HEK293 (cell line): Measurements from ENCODE around the gene PTH2.
A peak's percentile ranks its signal among the peaks of the same experiment; 100 is the strongest.

Experiments used
- CTCF ChIA-PET: fragments of 350-600 bp; formaldehyde crosslinking; extraction: SDS; loops from one replicate; lab custom pipeline; 2021; ENCODE audit warnings: antibody characterized with exemption; lab: Yijun Ruan, JAX
- POLR2A ChIA-PET: fragments of 300-600 bp; formaldehyde crosslinking; extraction: SDS; loops from one replicate; lab custom pipeline; 2020; ENCODE audit warnings: antibody characterized with exemption, inconsistent platforms; lab: Yijun Ruan, JAX
- H3K27ac ChIP-seq: fragments of 200-500 bp; sonication (Bioruptor generic); 2 replicates; pipeline ENCODE4 v1.5.1; 2014; ENCODE audit warnings: low read depth, low read length, control low read depth, inconsistent platforms; ENCODE audit errors: extremely low read depth
- H3K36me3 ChIP-seq, 2 experiments: fragments of 200-500 bp in 1 of 2; sonication (Bioruptor generic) in 1 of 2; 1 replicate in 1 of 2; 2 replicates in 1 of 2; pipeline ENCODE4 v1.5.1; 2014 to 2017; ENCODE audit warnings: inconsistent platforms in 2 of 2, low read length in 2 of 2; ENCODE audit not compliant: control insufficient read depth in 2 of 2, insufficient read depth in 1 of 2
- H3K4me1 ChIP-seq: fragments of 200-500 bp; sonication (Bioruptor generic); 2 replicates; pipeline ENCODE4 v1.5.1; 2014; ENCODE audit warnings: mild to moderate bottlenecking, low read length, inconsistent platforms; ENCODE audit not compliant: control insufficient read depth, insufficient read depth
- H3K4me3 ChIP-seq: 2 replicates; pipeline ENCODE4 v1.5.1; 2011; ENCODE audit warnings: low read depth, mild to moderate bottlenecking, control low read depth, low read length, moderate library complexity
- H3K9me3 ChIP-seq: fragments of 200-500 bp; sonication (Bioruptor generic); 2 replicates; pipeline ENCODE4 v1.5.1; 2014; ENCODE audit warnings: low read depth, low read length, inconsistent platforms; ENCODE audit not compliant: control insufficient read depth, insufficient read depth
- FEZF1 ChIP-seq: fragments of 450-650 bp; formaldehyde crosslinking; IDR thresholded peaks from 2 replicates; pipeline ENCODE4 v1.5.1; 2016; ENCODE audit warnings: missing biosample characterization, missing genetic modification characterization
- GLIS1 ChIP-seq: fragments of 450-650 bp; formaldehyde crosslinking; IDR thresholded peaks from 2 replicates; pipeline ENCODE4 v1.5.1; 2016; ENCODE audit warnings: missing biosample characterization, missing genetic modification characterization
- GLIS2 ChIP-seq: fragments of 450-650 bp; formaldehyde crosslinking; IDR thresholded peaks from 2 replicates; pipeline ENCODE4 v1.5.1; 2016; ENCODE audit warnings: missing biosample characterization, missing genetic modification characterization
- KLF7 ChIP-seq: fragments of 450-650 bp; formaldehyde crosslinking; IDR thresholded peaks from 2 replicates; pipeline ENCODE4 v1.5.1; 2016; ENCODE audit warnings: missing biosample characterization, missing genetic modification characterization, borderline replicate concordance
- KLF8 ChIP-seq: fragments of 450-650 bp; formaldehyde crosslinking; IDR thresholded peaks from 2 replicates; pipeline ENCODE4 v1.5.1; 2016; ENCODE audit warnings: missing biosample characterization, missing genetic modification characterization
- MYNN ChIP-seq: fragments of 450-650 bp; formaldehyde crosslinking; IDR thresholded peaks from 2 replicates; pipeline ENCODE4 v1.5.1; 2016; ENCODE audit warnings: missing biosample characterization, missing genetic modification characterization, borderline replicate concordance
- RBAK ChIP-seq: fragments of 450-650 bp; formaldehyde crosslinking; IDR thresholded peaks from 2 replicates; pipeline ENCODE4 v1.5.1; 2016; ENCODE audit warnings: missing biosample characterization, missing genetic modification characterization
- SCRT2 ChIP-seq: fragments of 450-650 bp; formaldehyde crosslinking; IDR thresholded peaks from 2 replicates; pipeline ENCODE4 v1.5.1; 2016; ENCODE audit warnings: missing biosample characterization, missing genetic modification characterization
- YY2 ChIP-seq: fragments of 450-650 bp; formaldehyde crosslinking; IDR thresholded peaks from 2 replicates; pipeline ENCODE4 v1.5.1; 2016; ENCODE audit warnings: missing biosample characterization, missing genetic modification characterization
- ZBTB10 ChIP-seq: fragments of 450-650 bp; formaldehyde crosslinking; IDR thresholded peaks from 2 replicates; pipeline ENCODE4 v1.5.1; 2016; ENCODE audit warnings: missing biosample characterization, missing genetic modification characterization
- ZBTB17 ChIP-seq: fragments of 450-650 bp; formaldehyde crosslinking; IDR thresholded peaks from 2 replicates; pipeline ENCODE4 v1.5.1; 2016; ENCODE audit warnings: missing biosample characterization, missing genetic modification characterization
- ZBTB20 ChIP-seq: fragments of 450-650 bp; formaldehyde crosslinking; IDR thresholded peaks from 2 replicates; pipeline ENCODE4 v1.5.1; 2016; ENCODE audit warnings: missing biosample characterization, missing genetic modification characterization
- ZIC2 ChIP-seq: fragments of 450-650 bp; formaldehyde crosslinking; IDR thresholded peaks from 2 replicates; pipeline ENCODE4 v1.5.1; 2016; ENCODE audit warnings: missing biosample characterization, missing genetic modification characterization
- ZNF16 ChIP-seq: fragments of 450-650 bp; formaldehyde crosslinking; IDR thresholded peaks from 2 replicates; pipeline ENCODE4 v1.5.1; 2016; ENCODE audit warnings: low read depth, missing biosample characterization, missing genetic modification characterization
- ZNF433 ChIP-seq: fragments of 450-650 bp; formaldehyde crosslinking; IDR thresholded peaks from 2 replicates; pipeline ENCODE4 v1.5.1; 2016; ENCODE audit warnings: missing biosample characterization, missing genetic modification characterization, low read depth
- ZNF510 ChIP-seq: fragments of 450-650 bp; formaldehyde crosslinking; IDR thresholded peaks from 2 replicates; pipeline ENCODE4 v1.5.1; 2018; ENCODE audit warnings: mild to moderate bottlenecking, missing genetic modification characterization, missing biosample characterization; ENCODE audit not compliant: insufficient replicate concordance
- ZNF521 ChIP-seq: fragments of 450-650 bp; formaldehyde crosslinking; IDR thresholded peaks from 2 replicates; pipeline ENCODE4 v1.5.1; 2017; ENCODE audit warnings: missing biosample characterization, mild to moderate bottlenecking, missing genetic modification characterization
- ZNF529 ChIP-seq: fragments of 450-650 bp; formaldehyde crosslinking; IDR thresholded peaks from 2 replicates; pipeline ENCODE4 v1.5.1; 2017; ENCODE audit warnings: missing genetic modification characterization, missing biosample characterization; ENCODE audit not compliant: insufficient replicate concordance
- ZNF610 ChIP-seq: fragments of 450-650 bp; formaldehyde crosslinking; IDR thresholded peaks from 2 replicates; pipeline ENCODE4 v1.5.1; 2016; ENCODE audit warnings: missing biosample characterization, missing genetic modification characterization, borderline replicate concordance
- ZNF626 ChIP-seq: fragments of 450-650 bp; sonication (Bioruptor Pico); formaldehyde crosslinking; IDR thresholded peaks from 2 replicates; pipeline ENCODE4 v1.5.1; 2018; ENCODE audit warnings: missing biosample characterization, missing genetic modification characterization, inconsistent platforms
- ZNF76 ChIP-seq: fragments of 450-650 bp; formaldehyde crosslinking; IDR thresholded peaks from 2 replicates; pipeline ENCODE4; 2016; ENCODE audit warnings: low read depth, missing biosample characterization, missing genetic modification characterization, borderline replicate concordance
- ZNF777 ChIP-seq: fragments of 450-650 bp; formaldehyde crosslinking; IDR thresholded peaks from 2 replicates; pipeline ENCODE4 v1.5.1; 2017; ENCODE audit warnings: missing biosample characterization, missing genetic modification characterization, borderline replicate concordance
- ZNF791 ChIP-seq: fragments of 450-650 bp; formaldehyde crosslinking; IDR thresholded peaks from 2 replicates; pipeline ENCODE4 v1.5.1; 2016; ENCODE audit warnings: missing biosample characterization, missing genetic modification characterization
- ZNF792 ChIP-seq: fragments of 450-650 bp; formaldehyde crosslinking; IDR thresholded peaks from 2 replicates; pipeline ENCODE4 v1.5.1; 2016; ENCODE audit warnings: missing biosample characterization, missing genetic modification characterization
- TF ChIP-seq, protein P1 (sequence below): fragments of 450-650 bp; formaldehyde crosslinking; IDR thresholded peaks from 2 replicates; pipeline ENCODE4 v1.5.1; 2016; ENCODE audit warnings: missing biosample characterization, missing genetic modification characterization
- TF ChIP-seq, protein P2 (sequence below): fragments of 450-650 bp; formaldehyde crosslinking; IDR thresholded peaks from 2 replicates; pipeline ENCODE4 v1.5.1; 2016; ENCODE audit warnings: missing biosample characterization, missing genetic modification characterization
- TF ChIP-seq, protein P3 (sequence below): fragments of 450-650 bp; formaldehyde crosslinking; IDR thresholded peaks from 2 replicates; pipeline ENCODE4 v1.5.1; 2016; ENCODE audit warnings: missing biosample characterization, missing genetic modification characterization
- TF ChIP-seq, protein P4 (sequence below): fragments of 450-650 bp; formaldehyde crosslinking; IDR thresholded peaks from 2 replicates; pipeline ENCODE4 v1.5.1; 2017; ENCODE audit warnings: missing biosample characterization, missing genetic modification characterization

PTH2 gene

GRCh38 chr19:49442354-49442753 lies 19.1 kb upstream of the PTH2 start (continued):
- TF ChIP-seq GLIS1 (tag by site-specific recombination) = peak; percentile 85
- TF ChIP-seq, protein P1, sequence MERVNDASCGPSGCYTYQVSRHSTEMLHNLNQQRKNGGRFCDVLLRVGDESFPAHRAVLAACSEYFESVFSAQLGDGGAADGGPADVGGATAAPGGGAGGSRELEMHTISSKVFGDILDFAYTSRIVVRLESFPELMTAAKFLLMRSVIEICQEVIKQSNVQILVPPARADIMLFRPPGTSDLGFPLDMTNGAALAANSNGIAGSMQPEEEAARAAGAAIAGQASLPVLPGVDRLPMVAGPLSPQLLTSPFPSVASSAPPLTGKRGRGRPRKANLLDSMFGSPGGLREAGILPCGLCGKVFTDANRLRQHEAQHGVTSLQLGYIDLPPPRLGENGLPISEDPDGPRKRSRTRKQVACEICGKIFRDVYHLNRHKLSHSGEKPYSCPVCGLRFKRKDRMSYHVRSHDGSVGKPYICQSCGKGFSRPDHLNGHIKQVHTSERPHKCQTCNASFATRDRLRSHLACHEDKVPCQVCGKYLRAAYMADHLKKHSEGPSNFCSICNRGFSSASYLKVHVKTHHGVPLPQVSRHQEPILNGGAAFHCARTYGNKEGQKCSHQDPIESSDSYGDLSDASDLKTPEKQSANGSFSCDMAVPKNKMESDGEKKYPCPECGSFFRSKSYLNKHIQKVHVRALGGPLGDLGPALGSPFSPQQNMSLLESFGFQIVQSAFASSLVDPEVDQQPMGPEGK (tag by site-specific recombination) = peak; percentile 43; the same call in 1 of the 2 replicates
- no peak for TF ChIP-seq FEZF1 (tag by site-specific recombination)
- TF ChIP-seq ZNF521 (tag by site-specific recombination) = no peak
- no peak for TF ChIP-seq MYNN
- TF ChIP-seq YY2 = no peak
- TF ChIP-seq ZNF510 (tag by site-specific recombination) = no peak
- TF ChIP-seq ZBTB17 (tag by site-specific recombination) = peak; percentile 72; the same call in 1 of the 2 replicates
- TF ChIP-seq ZBTB10 (tag by site-specific recombination) = 0 out of 2 replicates have a peak, but pooled peaks have one; percentile 9
- TF ChIP-seq RBAK (tag by site-specific recombination) = no peak
- TF ChIP-seq, protein P2, sequence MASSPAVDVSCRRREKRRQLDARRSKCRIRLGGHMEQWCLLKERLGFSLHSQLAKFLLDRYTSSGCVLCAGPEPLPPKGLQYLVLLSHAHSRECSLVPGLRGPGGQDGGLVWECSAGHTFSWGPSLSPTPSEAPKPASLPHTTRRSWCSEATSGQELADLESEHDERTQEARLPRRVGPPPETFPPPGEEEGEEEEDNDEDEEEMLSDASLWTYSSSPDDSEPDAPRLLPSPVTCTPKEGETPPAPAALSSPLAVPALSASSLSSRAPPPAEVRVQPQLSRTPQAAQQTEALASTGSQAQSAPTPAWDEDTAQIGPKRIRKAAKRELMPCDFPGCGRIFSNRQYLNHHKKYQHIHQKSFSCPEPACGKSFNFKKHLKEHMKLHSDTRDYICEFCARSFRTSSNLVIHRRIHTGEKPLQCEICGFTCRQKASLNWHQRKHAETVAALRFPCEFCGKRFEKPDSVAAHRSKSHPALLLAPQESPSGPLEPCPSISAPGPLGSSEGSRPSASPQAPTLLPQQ (tag by site-specific recombination) = no peak
- no peak for TF ChIP-seq ZNF529 (tag by site-specific recombination)
- no peak for TF ChIP-seq ZNF777 (tag by site-specific recombination)
- no peak for TF ChIP-seq ZNF791
- TF ChIP-seq, all 188 proteins: peak for 9

DNA sequence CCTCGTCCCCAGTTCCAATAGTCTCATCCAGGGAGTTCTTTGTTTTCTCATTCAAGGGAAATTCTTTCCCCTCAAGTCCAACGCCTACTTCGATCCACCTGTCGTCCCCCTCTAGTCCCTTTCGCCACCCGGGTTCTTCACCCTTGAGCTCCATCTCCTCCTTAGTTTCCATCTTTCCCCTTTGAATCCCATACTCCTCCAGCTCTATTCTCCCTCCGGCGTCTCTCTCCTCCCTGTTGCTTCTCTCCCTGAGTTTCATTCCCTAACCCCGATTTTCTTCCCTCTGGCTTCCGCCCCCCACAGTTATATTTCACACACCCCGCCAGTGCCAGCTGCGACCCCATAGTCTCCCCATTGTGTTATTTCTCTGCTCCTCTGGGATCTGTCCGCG lies 18.7 kb upstream of the PTH2 start:
- Histone ChIP-seq H3K27ac (no peak overlapping the region), H3K9me3 (no peaks in the 10 kb centered on the region), H3K4me3 (no peak overlapping the region), H3K4me1 (peaks cover 7% of the 10 kb centered on the region), H3K36me3 (peaks cover 0 to 7% of the 10 kb centered on the region in 2 experiments; a peak in 2 of 3 replicates)
- ChIA-PET CTCF (interaction anchor here (0.8 to 2.3 kb wide), 7 partner anchors 10 to 239 kb away, joined by 3 to 59 read pairs (median 6); partner anchors contain the start of genes GFY and PIH1D1), POLR2A (interaction anchor here (0.7 to 2.3 kb wide), 6 partner anchors 10 to 58 kb away, joined by 3 to 28 read pairs (median 3); partner anchors contain the start of genes ALDH16A1 and PIH1D1)
- TF ChIP-seq ZNF792 (tag by site-specific recombination) = no peak
- 0 out of 2 replicates have a peak, but pooled peaks have one; percentile 8 for TF ChIP-seq KLF8 (tag by site-specific recombination)
- peak; percentile 33; the same call in 1 of the 2 replicates for TF ChIP-seq ZIC2
- TF ChIP-seq, protein P3, sequence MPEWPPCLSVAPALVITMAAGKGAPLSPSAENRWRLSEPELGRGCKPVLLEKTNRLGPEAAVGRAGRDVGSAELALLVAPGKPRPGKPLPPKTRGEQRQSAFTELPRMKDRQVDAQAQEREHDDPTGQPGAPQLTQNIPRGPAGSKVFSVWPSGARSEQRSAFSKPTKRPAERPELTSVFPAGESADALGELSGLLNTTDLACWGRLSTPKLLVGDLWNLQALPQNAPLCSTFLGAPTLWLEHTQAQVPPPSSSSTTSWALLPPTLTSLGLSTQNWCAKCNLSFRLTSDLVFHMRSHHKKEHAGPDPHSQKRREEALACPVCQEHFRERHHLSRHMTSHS (tag by site-specific recombination) = no peak
- no peak for TF ChIP-seq ZNF610 (tag by site-specific recombination)
- TF ChIP-seq KLF7 = 0 out of 2 replicates have a peak, but pooled peaks have one; percentile 4
- TF ChIP-seq ZNF626 (tag by site-specific recombination) = no peak
- TF ChIP-seq, protein P4, sequence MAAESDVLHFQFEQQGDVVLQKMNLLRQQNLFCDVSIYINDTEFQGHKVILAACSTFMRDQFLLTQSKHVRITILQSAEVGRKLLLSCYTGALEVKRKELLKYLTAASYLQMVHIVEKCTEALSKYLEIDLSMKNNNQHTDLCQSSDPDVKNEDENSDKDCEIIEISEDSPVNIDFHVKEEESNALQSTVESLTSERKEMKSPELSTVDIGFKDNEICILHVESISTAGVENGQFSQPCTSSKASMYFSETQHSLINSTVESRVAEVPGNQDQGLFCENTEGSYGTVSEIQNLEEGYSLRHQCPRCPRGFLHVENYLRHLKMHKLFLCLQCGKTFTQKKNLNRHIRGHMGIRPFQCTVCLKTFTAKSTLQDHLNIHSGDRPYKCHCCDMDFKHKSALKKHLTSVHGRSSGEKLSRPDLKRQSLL (tag by site-specific recombination) = peak; percentile 86; the same call in 1 of the 2 replicates
- TF ChIP-seq ZNF16 (tag by site-specific recombination) = no peak
- peak; percentile 20; the same call in 1 of the 2 replicates for TF ChIP-seq ZNF76
- no peak for TF ChIP-seq ZNF433 (tag by site-specific recombination)
- peak; percentile 28; the same call in 1 of the 2 replicates for TF ChIP-seq GLIS2
- TF ChIP-seq SCRT2 (tag by site-specific recombination) = peak; percentile 88
- peak; percentile 78 for TF ChIP-seq ZBTB20 (tag by site-specific recombination)
